SK-N-SH (cell line): ENCODE results near the gene GORASP1. TPM values are rescaled to one million over a fixed set of nuclear protein-coding genes. Genes with fewer than 3 reads are reported as not detected.

ENCODE experiments used
- CTCF ChIA-PET: fragments of 300-600, 350-600 bp; formaldehyde crosslinking; extraction: SDS; loops from one replicate; lab custom pipeline; 2021; lab: Yijun Ruan, JAX
- POLR2A ChIA-PET: fragments of 350-600 bp; sonication (Branson Sonifier 250); formaldehyde crosslinking; extraction: SDS; loops from one replicate; lab custom pipeline; 2020; ENCODE audit warnings: antibody characterized with exemption, inconsistent platforms; lab: Yijun Ruan, JAX
- DNase-seq: peaks from one replicate; pipeline ENCODE4 v3.0.0; 2012
- H2AFZ ChIP-seq: fragments of 200-600 bp; sonication (generic); 2 replicates; pipeline ENCODE4 v1.8.1; 2016; ENCODE audit warnings: antibody characterized with exemption, mild to moderate bottlenecking, low read depth
- H3F3A ChIP-seq: fragments of 200-600 bp; sonication (generic); replicated peaks from 2 replicates; pipeline ENCODE3; 2016; ENCODE audit warnings: antibody characterized with exemption, mild to moderate bottlenecking; ENCODE audit not compliant: insufficient read depth
- H3K27ac ChIP-seq, 2 experiments: fragments of 200-500 bp in 1 of 2; fragments of 200-600 bp in 1 of 2; sonication (Bioruptor generic) in 1 of 2; sonication (generic), shearing (Covaris generic) in 1 of 2; 2 replicates each; pipeline versions ENCODE4 v1.5.1 to v1.6.1; 2014 to 2016; ENCODE audit warnings: low read depth in 2 of 2, inconsistent platforms in 1 of 2, low read length in 1 of 2, mild to moderate bottlenecking in 1 of 2, mixed read lengths in 1 of 2
- H3K27me3 ChIP-seq: fragments of 200-600 bp; sonication (generic), shearing (Covaris generic); 2 replicates; pipeline ENCODE4 v1.6.1; 2016; ENCODE audit warnings: mixed run types; ENCODE audit not compliant: insufficient read depth
- H3K36me3 ChIP-seq, 2 experiments: fragments of 200-500 bp in 1 of 2; fragments of 200-600 bp in 1 of 2; sonication (Bioruptor generic) in 1 of 2; sonication (generic) in 1 of 2; replicated peaks in 1 of 2; 2 replicates each; pipeline versions ENCODE3 to v1.5.1; 2014 to 2016; ENCODE audit warnings: low read length in 1 of 2, mild to moderate bottlenecking in 1 of 2; ENCODE audit not compliant: insufficient read depth in 2 of 2, control insufficient read depth in 1 of 2
- H3K4me1 ChIP-seq, 2 experiments: fragments of 200-500 bp in 1 of 2; fragments of 200-600 bp in 1 of 2; sonication (Bioruptor generic) in 1 of 2; sonication (generic), shearing (Covaris generic) in 1 of 2; 2 replicates each; pipeline versions ENCODE4 v1.5.1 to v1.6.1; 2014 to 2016; ENCODE audit warnings: low read depth in 1 of 2, low read length in 1 of 2, mixed run types in 1 of 2; ENCODE audit not compliant: insufficient read depth in 2 of 2, control insufficient read depth in 1 of 2
- H3K4me2 ChIP-seq: fragments of 200-600 bp; sonication (generic), shearing (Covaris generic); 2 replicates; pipeline ENCODE4 v1.6.1; 2017; ENCODE audit warnings: mixed run types
- H3K4me3 ChIP-seq, 2 experiments: fragments of 200-500 bp in 1 of 2; fragments of 200-600 bp in 1 of 2; sonication (Bioruptor generic) in 1 of 2; sonication (generic), shearing (Covaris generic) in 1 of 2; 2 replicates each; pipeline versions ENCODE4 v1.5.1 to v1.8.1; 2014 to 2016; ENCODE audit warnings: low read depth in 2 of 2, inconsistent platforms in 1 of 2, low read length in 1 of 2, mild to moderate bottlenecking in 1 of 2, mixed read lengths in 1 of 2, moderate library complexity in 1 of 2
- H3K79me2 ChIP-seq: fragments of 200-600 bp; sonication (generic); 2 replicates; pipeline ENCODE4 v1.8.1; 2017; ENCODE audit warnings: mild to moderate bottlenecking; ENCODE audit not compliant: insufficient read depth
- H3K9ac ChIP-seq: fragments of 200-600 bp; sonication (generic); 2 replicates; pipeline ENCODE4 v1.6.1; 2017; ENCODE audit warnings: mixed run types
- H3K9me2 ChIP-seq: fragments of 200-600 bp; sonication (generic); 2 replicates; pipeline ENCODE4 v1.6.1; 2017; ENCODE audit warnings: mixed run types
- H3K9me3 ChIP-seq: fragments of 200-600 bp; sonication (generic); 2 replicates; pipeline ENCODE4 v1.6.1; 2017; ENCODE audit warnings: mixed run types, mild to moderate bottlenecking, moderate library complexity
- H4K20me1 ChIP-seq: fragments of 200-600 bp; sonication (generic); 2 replicates; pipeline ENCODE4 v1.6.1; 2017; ENCODE audit warnings: mild to moderate bottlenecking, mixed run types; ENCODE audit not compliant: insufficient read depth
- CHD2 ChIP-seq: fragments of 150-350 bp; IDR thresholded peaks from 2 replicates; pipeline ENCODE4 v1.6.1; 2018; ENCODE audit warnings: low read length; ENCODE audit not compliant: partially characterized antibody
- EZH2phosphoT487 ChIP-seq: fragments of 200-600 bp; sonication (generic); IDR thresholded peaks from 2 replicates; pipeline ENCODE4 v1.6.1; 2017; ENCODE audit warnings: low read depth, mixed run types, mild to moderate bottlenecking, antibody characterized with exemption, moderate library complexity, borderline replicate concordance
- FOXJ3 ChIP-seq: sonication (generic); formaldehyde crosslinking; IDR thresholded peaks from 2 replicates; pipeline ENCODE4 v1.5.1; 2020; ENCODE audit warnings: mild to moderate bottlenecking, missing genetic modification reagents
- GABPA ChIP-seq: IDR thresholded peaks from 2 replicates; pipeline ENCODE4 v1.4.0; 2012; ENCODE audit warnings: low read depth, mild to moderate bottlenecking
- GATA2 ChIP-seq: sonication (generic); formaldehyde crosslinking; IDR thresholded peaks from 2 replicates; pipeline ENCODE4 v1.5.0; 2020; ENCODE audit warnings: mild to moderate bottlenecking, missing genetic modification reagents
- JUND ChIP-seq: IDR thresholded peaks from 2 replicates; pipeline ENCODE4 v1.4.0; 2012
- MEF2A ChIP-seq: IDR thresholded peaks from 2 replicates; pipeline ENCODE4 v1.4.0; 2012; ENCODE audit warnings: low read depth, borderline replicate concordance
- MXI1 ChIP-seq: IDR thresholded peaks from 2 replicates; pipeline ENCODE4 v1.6.1; 2012; ENCODE audit warnings: mild to moderate bottlenecking, low read depth, low read length, improper control_type of control experiment
- NFIC ChIP-seq: IDR thresholded peaks from 2 replicates; pipeline ENCODE4 v1.4.0; 2012; ENCODE audit warnings: borderline replicate concordance
- NRF1 ChIP-seq: IDR thresholded peaks from 2 replicates; pipeline ENCODE4 v1.6.1; 2012; ENCODE audit warnings: low read depth, mild to moderate bottlenecking, low read length
- PBX3 ChIP-seq: IDR thresholded peaks from 2 replicates; pipeline ENCODE4; 2012
- POLR2AphosphoS5 ChIP-seq: IDR thresholded peaks from 2 replicates; pipeline ENCODE4 v1.6.1; 2012; ENCODE audit warnings: low read depth, low read length
- RAD21 ChIP-seq: IDR thresholded peaks from 2 replicates; pipeline ENCODE4 v1.6.1; 2012; ENCODE audit warnings: mild to moderate bottlenecking, low read length
- RCOR1 ChIP-seq: fragments of 150-350 bp; IDR thresholded peaks from 2 replicates; pipeline ENCODE4 v1.6.1; 2017; ENCODE audit warnings: antibody characterized with exemption, low read length
- REST ChIP-seq: IDR thresholded peaks from 2 replicates; pipeline ENCODE4 v1.6.1; 2012; ENCODE audit warnings: mild to moderate bottlenecking, low read depth, low read length, moderate library complexity
- RXRA ChIP-seq: IDR thresholded peaks from 2 replicates; pipeline ENCODE4 v1.4.0; 2012; ENCODE audit warnings: low read depth, mild to moderate bottlenecking, borderline replicate concordance
- TAF1 ChIP-seq: IDR thresholded peaks from 2 replicates; pipeline ENCODE4 v1.6.1; 2012; ENCODE audit warnings: low read depth, mild to moderate bottlenecking, low read length, moderate library complexity, borderline replicate concordance
- TCF12 ChIP-seq: IDR thresholded peaks from 2 replicates; pipeline ENCODE4 v1.4.0; 2012
- TEAD4 ChIP-seq: IDR thresholded peaks from 2 replicates; pipeline ENCODE4 v1.4.0; 2012; ENCODE audit warnings: mild to moderate bottlenecking, borderline replicate concordance; ENCODE audit not compliant: insufficient read depth
- YY1 ChIP-seq: IDR thresholded peaks from 2 replicates; pipeline ENCODE4 v1.4.0; 2012; ENCODE audit warnings: low read depth, mild to moderate bottlenecking
- ZBTB33 ChIP-seq: IDR thresholded peaks from 2 replicates; pipeline ENCODE4 v1.4.0; 2012; ENCODE audit warnings: low read depth, borderline replicate concordance
- WGBS: methylation state at CpG from one replicate; pipeline ENCODE4 v1.1.6; 2017; ENCODE audit warnings: low lambda C conversion rate; 5-methylcytosine and 5-hydroxymethylcytosine counted together
- polyA plus RNA-seq, 3 experiments: library from polyadenylated mRNA; depleted of rRNA; stranded (reverse); fragments of >200 nt; gene quantifications; 2 replicates each; pipeline ENCODE4 v1.2.3, GENCODE V29; 2012
- TF ChIP-seq, protein P1 (sequence below): IDR thresholded peaks from 2 replicates; pipeline ENCODE4 v1.4.0; 2012; ENCODE audit warnings: low read depth

Gene GORASP1
- polyA plus RNA-seq, 1 of the 3 experiments (the other 2 are of a cell fraction): 44.3 TPM

GRCh38 chr3:39094851-39095677, 12.4 kb downstream of the GORASP1 start:
- ChIA-PET POLR2A (no interaction called here), CTCF (interaction anchor here (2.6 kb wide), 1 partner anchor 197 kb away, joined by 11 read pairs; no protein-coding TSS in a partner anchor)
- Histone ChIP-seq H3K79me2 (no peaks in the 10 kb centered on the region), H3K4me1 (no peaks in the 10 kb centered on the region; a peak in 1 of 4 replicates), H3K27ac (no peak overlapping the region), H3K27me3 (no peaks in the 10 kb centered on the region), H3K9me3 (no peaks in the 10 kb centered on the region), H3F3A (no peaks in the 10 kb centered on the region), H3K9ac (no peak overlapping the region), H3K4me3 (no peak overlapping the region), H3K9me2 (no peaks in the 10 kb centered on the region), H3K4me2 (no peak overlapping the region), H4K20me1 (no peaks in the 10 kb centered on the region), H2AFZ (no peak overlapping the region), H3K36me3 (peaks cover 56 to 88% of the 10 kb centered on the region in 2 experiments)
- WGBS: 81% methylated on average over 7 of the region's 7 CpGs
- DNase-seq: no peak
- no peak for TF ChIP-seq TCF12
- no peak for TF ChIP-seq GATA2 (CRISPR knock-in tag)
- no peak; the same call in 1 of the 2 replicates for TF ChIP-seq POLR2AphosphoS5
- no peak for TF ChIP-seq CHD2
- TF ChIP-seq EZH2phosphoT487: no peak
- no peak for TF ChIP-seq TAF1
- TF ChIP-seq RXRA: no peak
- TF ChIP-seq, protein P1, sequence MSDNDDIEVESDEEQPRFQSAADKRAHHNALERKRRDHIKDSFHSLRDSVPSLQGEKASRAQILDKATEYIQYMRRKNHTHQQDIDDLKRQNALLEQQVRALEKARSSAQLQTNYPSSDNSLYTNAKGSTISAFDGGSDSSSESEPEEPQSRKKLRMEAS: no peak
- TF ChIP-seq PBX3: no peak
- no peak for TF ChIP-seq NFIC
- no peak for TF ChIP-seq FOXJ3 (CRISPR knock-in tag)
- TF ChIP-seq RAD21: no peak
- no peak for TF ChIP-seq RCOR1
- TF ChIP-seq NRF1: no peak
- no peak for TF ChIP-seq TEAD4
- TF ChIP-seq JUND: no peak
- TF ChIP-seq YY1: no peak
- TF ChIP-seq, all 33 proteins: peak for 0

DNA sequence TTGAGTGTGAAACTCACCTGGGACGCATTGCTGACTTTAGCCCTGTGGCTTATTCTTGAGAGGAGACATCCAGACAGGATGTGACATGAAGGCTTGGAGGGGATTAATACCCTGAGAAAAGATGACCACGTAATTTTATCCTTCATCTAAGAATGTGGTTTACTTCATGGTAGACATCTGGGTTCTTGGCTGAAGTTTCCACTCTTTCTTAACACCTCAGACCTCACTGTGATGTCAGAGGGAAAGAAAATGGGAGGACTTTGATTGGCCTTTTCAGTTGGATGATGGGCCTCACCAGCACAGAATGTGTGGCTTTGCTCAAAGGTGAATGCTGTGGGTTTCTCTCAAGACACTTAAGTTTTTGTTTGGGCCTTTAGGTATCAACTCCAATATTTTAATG, 16.5 kb downstream of the GORASP1 start:
- no peak overlapping the region for H3K27ac ChIP-seq
- H3K4me3 ChIP-seq: no peak overlapping the region
- no peaks in the 10 kb centered on the region for H4K20me1 ChIP-seq
- no peaks in the 10 kb centered on the region for H3K4me1 ChIP-seq
- ChIA-PET POLR2A (no interaction called here), CTCF (interaction anchor here (2.2 kb wide), 1 partner anchor 197 kb away, joined by 5 read pairs; no protein-coding TSS in a partner anchor)
- no peaks in the 10 kb centered on the region for H3K9me3 ChIP-seq
- no peak overlapping the region for H3K4me2 ChIP-seq
- H3K36me3 ChIP-seq: peaks cover 58 to 82% of the 10 kb centered on the region in 2 experiments
- WGBS: 93% methylated on average over 2 of the region's 2 CpGs
- no peaks in the 10 kb centered on the region for H3F3A ChIP-seq
- H3K27me3 ChIP-seq: no peaks in the 10 kb centered on the region
- H3K9ac ChIP-seq: no peak overlapping the region
- H3K79me2 ChIP-seq: no peaks in the 10 kb centered on the region
- DNase-seq: no peak
- H2AFZ ChIP-seq: no peak overlapping the region
- no peaks in the 10 kb centered on the region for H3K9me2 ChIP-seq
- TF ChIP-seq TCF12: no peak
- no peak for TF ChIP-seq FOXJ3 (CRISPR knock-in tag)
- TF ChIP-seq REST: no peak
- TF ChIP-seq GABPA: no peak
- TF ChIP-seq MXI1: no peak
- no peak for TF ChIP-seq MEF2A
- no peak for TF ChIP-seq NRF1
- no peak for TF ChIP-seq ZBTB33
- no peak for TF ChIP-seq RXRA
